Amygdala (tissue), 56 donors: ENCODE results near the gene C11orf24.
"Not testable (repeated sequence)": the region's sequence is repeated elsewhere in the genome, so short reads cannot be mapped to it uniquely, and the experiment has no call there.

Experiments
- DNase-seq, 56 donors: peaks; one replicate each; lab custom pipeline; 2025; lab: John Stamatoyannopoulos, UW

C11orf24 gene

GRCh38 chr11:68257477-68258362 lies 14.1 kb downstream of the C11orf24 start:
- peak; percentile 45 to 99 (median 86) for DNase-seq

GRCh38 chr11:68256331-68256741 lies 15.4 kb downstream of the C11orf24 start:
- no peak for DNase-seq

GRCh38 chr11:68255526-68255925 lies 16.2 kb downstream of the C11orf24 start:
- DNase-seq = no peak

- no peak for DNase-seq
Observed at GRCh38 chr11:68254421-68254820, 17.4 kb downstream of the C11orf24 start.

GRCh38 chr11:68251765-68252164 lies 20.0 kb downstream of the C11orf24 start:
- no peak for DNase-seq

- DNase-seq = not testable (repeated sequence)
Observed at GRCh38 chr11:68244912-68245311, 26.9 kb downstream of the C11orf24 start.

- DNase-seq = not testable (repeated sequence)
Observed at GRCh38 chr11:68243847-68244246, 27.9 kb downstream of the C11orf24 start.

- DNase-seq = no peak
Observed at GRCh38 chr11:68242616-68243015, 29.2 kb downstream of the C11orf24 start.

GRCh38 chr11:68231621-68232020 lies 40.2 kb downstream of the C11orf24 start:
- DNase-seq = no peak

GRCh38 chr11:68229601-68230000 lies 42.2 kb downstream of the C11orf24 start:
- DNase-seq = no peak

- no peak for DNase-seq
Observed at GRCh38 chr11:68226421-68226820, 45.4 kb downstream of the C11orf24 start.

- no peak for DNase-seq
Observed at GRCh38 chr11:68224606-68225005, 47.2 kb downstream of the C11orf24 start.

GRCh38 chr11:68223275-68223674 lies 48.5 kb downstream of the C11orf24 start:
- no peak for DNase-seq

GRCh38 chr11:68221406-68221805 lies 50.4 kb downstream of the C11orf24 start:
- DNase-seq = no peak

GRCh38 chr11:68216171-68216938 lies 55.4 kb downstream of the C11orf24 start:
- no peak for DNase-seq

GRCh38 chr11:68215524-68216170 lies 56.1 kb downstream of the C11orf24 start:
- DNase-seq = no peak

- peak in 5 of 56 donors; percentile 13 to 37 (median 19) for DNase-seq
Observed at GRCh38 chr11:68215087-68215445, 56.7 kb downstream of the C11orf24 start.

GRCh38 chr11:68214173-68215086 lies 57.3 kb downstream of the C11orf24 start:
- DNase-seq = peak in 4 of 56 donors; percentile 45 to 64 (median 49)

- peak in 52 of 56 donors; percentile 21 to 90 (median 77) for DNase-seq
Observed at GRCh38 chr11:68213555-68214172, 58.1 kb downstream of the C11orf24 start.
